Hindlimb muscle (tissue), 1 donor: Measurements from ENCODE around the gene TAOK2. TPM values are rescaled to one million over a fixed set of nuclear protein-coding genes. Genes with fewer than 3 reads are reported as not detected.
"Not testable (repeated sequence)": the region's sequence is repeated elsewhere in the genome, so short reads cannot be mapped to it uniquely, and the experiment has no call there.

Experiments
- DNase-seq: peaks from one replicate; pipeline ENCODE4 v3.0.0-alpha.2; 2013
- polyA plus RNA-seq: library from polyadenylated mRNA; unstranded; fragments of 120-200 nt; gene quantifications from one replicate; pipeline ENCODE4 v1.2.1, GENCODE V29; 2013; ENCODE audit not compliant: insufficient read length

TAOK2 gene
- polyA plus RNA-seq, 1 donor = 36.0 TPM

DNA sequence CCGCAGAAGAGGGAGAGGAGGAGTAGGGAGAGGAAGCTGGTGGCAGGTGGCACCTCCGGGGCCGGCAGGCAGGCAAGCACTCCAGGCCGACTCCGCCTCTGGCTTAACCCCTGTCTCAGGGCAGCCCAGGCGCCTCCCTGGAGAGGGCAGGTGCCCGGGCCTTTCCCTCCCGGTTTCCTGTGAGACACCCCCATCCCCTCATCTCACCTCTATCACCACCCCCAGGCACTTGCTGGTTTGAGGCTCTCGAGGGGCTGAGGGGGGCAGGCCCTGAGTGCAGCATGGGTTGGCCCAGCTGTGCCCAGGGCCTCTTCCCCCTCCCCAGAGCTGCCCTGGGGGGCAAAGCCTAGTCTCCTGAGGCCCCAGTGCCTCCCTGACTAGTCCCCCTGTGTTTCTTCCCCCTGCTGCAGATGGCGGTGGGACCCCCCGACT lies 31.2 kb downstream of the TAOK2 start:
- DNase-seq = no peak

GRCh38 chr16:30005341-30006094 lies 31.9 kb downstream of the TAOK2 start:
- DNase-seq = no peak

- no peak for DNase-seq
Measured at GRCh38 chr16:30006095-30006473, 32.4 kb downstream of the TAOK2 start.

DNA sequence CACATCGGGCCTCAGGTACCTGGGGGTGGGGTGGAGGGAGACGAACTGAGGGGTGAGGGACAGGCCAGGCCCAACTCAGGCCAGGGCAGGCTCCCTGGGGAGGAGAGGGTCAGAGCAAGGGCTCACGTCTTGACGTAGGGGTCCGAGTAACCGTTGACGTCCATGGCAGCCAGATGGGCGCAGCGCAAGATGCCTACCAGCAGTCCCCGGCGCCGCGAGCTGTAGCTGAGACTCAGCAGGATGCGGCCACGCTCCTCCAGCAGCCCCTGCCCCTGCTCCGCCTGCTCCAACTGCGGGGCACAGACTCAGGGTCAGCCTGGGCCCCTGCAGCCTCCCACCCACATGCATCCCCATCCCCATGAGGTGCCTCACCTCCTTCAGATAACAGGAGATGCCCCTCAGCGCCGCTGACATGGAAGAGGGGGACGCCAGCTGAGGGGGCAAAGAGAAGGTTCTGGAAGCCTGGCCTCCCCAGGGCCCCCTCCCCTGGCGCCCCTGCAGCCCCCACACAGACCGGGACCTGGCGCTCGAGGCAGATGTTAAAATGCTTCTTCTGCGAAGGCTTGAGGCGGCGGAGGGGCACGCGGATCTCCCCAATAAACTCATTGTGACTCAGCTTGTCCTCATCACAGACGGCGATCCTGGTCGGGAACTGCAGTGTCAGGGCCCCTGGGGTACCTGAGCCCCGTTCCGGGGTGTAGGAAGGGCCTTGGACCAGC lies 33.1 kb downstream of the TAOK2 start:
- DNase-seq = no peak

DNA sequence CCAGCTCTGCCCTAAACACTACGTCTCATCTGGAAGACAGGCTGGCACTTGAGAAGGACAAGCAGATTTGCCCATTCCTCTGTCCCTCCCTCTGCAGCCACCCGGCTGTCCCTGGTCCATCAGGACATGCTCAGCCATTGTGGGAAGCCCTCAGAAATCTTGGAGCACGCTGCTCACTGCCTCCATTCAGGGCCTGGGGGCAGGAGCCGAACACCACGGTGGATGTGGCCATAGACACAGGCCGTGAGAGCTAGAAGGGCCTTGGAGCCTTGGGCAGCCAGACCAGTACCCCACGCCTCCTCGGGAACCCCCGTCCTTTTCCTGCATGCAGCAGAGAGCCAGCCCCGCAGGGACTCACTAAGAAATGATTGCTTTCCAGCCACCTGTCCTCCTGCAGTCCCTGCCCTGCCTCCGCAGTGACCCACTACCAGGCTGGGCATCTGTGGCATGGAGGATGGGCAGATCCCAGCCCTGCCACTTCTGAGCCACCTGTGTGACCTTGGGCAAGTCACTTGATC lies 33.8 kb downstream of the TAOK2 start:
- DNase-seq = no peak

DNA sequence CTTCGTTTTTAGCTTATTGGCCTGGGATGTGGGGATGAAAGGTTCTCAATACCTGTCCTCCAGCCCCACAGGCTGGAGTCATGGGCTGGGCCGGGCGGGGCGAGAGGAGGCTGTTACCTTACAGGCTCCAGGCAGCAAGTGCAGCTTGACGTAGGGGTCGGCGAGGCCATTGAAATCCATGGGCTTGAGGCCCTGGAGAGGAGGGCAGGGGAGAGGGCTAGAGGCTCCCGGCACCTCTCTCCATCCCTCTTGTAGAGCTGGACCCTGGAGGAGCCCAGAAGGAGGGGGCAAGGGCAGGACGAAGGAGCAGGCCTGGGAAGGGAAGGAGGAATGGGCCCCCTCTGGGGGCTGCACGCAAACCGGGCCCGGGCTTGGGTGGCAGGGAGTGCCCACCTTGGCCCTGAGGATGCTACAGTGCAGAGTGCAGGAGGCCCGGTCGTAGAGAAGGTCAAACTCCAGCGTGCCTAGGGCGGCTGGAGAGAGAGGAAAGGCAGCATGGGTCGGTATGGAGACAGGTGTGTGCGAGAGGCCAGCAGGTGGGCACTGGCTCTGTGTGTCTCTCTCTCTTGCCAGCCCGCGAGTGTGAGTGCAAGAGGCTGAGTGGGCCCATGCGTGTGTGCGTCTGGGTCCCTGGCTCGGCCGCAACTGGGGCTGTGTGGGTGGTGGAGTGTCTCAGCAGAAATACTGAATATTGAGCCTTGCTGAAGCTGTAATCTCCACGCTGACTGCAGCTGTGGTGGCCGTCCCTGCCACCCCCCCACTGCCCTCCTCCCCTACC lies 35.6 kb downstream of the TAOK2 start:
- no peak for DNase-seq

DNA sequence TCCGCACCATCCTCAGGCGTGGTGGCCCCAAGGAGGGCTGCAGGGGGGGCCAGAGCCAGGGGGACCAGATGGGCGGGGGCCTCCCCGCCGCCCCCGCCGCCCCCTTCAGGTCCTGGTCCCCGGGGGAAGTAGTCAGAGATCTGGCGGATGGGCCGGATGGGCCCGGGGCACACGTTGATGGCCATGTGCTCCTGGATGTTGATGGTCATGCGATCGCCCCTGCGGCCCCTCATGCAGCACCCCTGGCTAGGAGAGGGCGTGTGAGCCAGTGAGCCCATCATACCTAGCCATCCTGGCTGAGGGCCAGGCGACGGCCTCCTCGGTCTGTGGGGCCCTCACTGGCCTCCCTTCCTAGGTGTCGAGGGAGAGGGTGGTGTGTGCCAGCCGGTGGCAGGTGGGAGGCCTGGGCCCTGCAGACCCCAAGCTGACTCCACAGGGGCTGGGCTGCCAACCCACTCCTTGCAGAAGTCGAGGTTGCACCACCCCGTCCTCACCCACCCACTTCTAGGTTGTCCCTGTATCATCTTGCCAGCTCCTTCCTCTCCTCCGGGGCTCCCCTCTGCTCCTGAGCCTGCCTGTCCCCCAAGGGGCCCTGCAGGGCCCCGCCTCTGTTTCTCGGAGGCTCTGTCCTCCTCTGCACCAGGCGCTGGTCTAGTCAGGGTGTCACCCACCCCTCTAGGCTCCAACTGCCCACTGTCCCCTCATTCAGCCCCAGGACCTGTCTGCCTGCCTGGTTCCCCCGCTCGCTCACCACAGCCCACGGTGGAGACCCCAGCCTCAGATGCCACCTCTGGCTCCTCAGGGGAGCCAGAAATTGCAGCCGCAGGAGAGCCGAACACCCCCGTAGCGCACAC lies 36.5 kb downstream of the TAOK2 start:
- DNase-seq = no peak

GRCh38 chr16:30010844-30011713 lies 37.4 kb downstream of the TAOK2 start, which contains the start of gene DOC2A:
DOC2A (minus strand) TSS chr16:30011027; CDS start chr16:30010222, 805 bp downstream.
- no peak for DNase-seq

DNA sequence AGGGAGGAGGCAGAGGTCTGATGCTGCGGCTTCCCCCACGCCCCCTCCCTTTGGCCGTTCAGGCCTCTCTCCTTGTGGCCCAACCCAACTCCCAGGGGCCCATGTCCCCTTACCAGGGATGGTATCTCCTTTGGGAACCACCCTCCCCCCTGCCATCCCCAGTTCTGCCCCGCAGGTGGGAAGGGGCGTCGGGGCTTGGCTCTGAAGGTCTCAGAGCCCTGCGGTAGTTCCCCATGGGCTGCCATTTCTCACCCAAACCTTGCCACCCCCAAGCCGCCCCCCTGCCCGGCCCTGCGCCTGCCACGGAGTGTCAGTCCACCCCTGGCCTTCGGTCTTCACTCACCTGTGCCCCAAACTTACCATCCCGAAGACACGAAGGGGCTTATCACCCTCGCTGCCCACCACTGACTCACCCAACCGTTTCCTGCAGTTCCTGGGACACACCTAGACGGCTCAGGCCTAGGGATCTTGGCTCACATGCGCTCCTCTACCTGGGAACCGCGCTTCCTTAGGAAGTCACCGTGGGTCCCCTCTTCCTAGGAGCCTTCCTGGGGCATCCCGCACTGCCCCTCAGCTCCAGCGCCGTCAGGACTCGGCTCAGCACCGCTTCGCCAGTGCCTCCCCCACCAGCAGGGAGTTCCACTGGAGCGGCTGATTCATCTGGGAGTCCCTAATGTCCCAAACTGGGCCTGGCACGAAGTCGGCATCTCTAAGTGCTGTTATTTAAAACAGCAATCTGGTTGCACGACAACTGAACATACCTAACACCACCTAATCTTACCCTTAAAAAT lies 38.2 kb downstream of the TAOK2 start:
- DNase-seq = no peak

DNA sequence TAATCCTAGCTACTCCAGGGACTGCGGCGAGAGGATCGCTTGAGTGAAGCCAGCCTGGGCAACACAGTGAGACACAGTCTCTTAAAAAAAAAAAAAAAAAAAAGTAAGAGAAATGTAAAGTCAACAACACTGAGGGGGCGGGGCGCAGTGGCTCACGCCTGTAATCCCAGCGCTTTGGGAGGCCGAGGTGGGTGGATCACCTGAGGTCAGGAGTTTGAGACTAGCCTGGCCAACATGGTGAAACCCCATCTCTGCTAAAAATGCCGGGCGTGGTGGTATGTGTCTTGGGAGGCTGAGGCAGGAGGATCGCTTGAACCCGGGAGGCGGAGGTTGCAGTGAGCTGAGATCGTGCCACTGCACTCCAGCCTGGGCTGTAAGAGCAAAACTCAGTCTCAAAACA lies 38.9 kb downstream of the TAOK2 start:
- not testable (repeated sequence) for DNase-seq

DNA sequence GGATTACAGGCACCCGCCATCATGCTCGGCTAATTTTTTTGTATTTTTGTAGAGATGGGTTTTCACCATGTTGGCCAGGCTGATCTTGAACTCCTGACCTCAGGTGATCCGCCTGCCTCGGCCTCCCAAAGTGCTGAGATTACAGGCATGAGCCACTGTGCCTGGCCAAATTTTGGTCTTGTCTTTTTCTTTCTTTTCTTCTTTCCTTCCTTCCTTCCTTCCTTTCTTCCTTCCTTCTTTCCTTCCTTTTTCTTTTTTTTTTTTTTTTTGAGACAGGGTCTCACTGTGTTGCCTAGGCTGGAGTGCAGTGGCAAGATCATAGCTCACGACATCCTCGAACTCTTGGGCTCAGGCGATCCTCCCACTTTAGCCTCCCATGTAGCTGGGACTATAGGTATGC lies 41.8 kb downstream of the TAOK2 start:
- DNase-seq = not testable (repeated sequence)

DNA sequence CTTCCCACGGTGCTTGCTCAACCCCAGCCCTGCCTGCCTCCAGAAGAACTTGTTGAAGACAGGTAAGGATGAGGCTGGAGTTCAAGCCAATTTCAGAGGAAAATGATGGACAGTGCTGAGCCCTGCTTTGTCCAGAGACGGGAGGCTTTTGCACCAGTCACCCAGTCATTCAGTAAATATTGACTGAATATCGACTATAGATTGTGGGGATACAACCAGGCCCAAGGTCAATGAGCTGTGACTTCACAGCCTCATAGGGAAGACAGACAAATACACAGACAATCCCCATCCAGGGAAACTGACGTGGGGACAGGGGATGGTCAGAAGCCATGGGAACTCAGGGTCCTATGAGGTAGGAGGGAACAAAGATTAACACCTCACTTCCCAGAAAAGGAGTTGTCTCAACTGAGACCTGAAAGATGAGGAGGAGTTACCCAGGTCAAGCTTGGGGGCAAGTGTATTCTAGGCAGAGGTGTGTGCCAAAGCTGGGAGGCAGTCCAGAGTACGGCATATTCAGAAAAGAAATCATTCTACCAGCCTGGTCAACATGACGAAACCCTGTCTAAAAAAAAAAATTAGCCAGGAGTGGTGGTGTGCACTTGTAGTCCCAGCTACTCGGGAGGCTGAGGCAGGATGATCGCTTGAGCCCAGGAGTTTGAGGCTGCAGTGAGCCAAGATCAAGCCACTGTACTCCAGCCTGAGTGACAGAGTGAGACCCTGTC lies 43.0 kb downstream of the TAOK2 start:
- DNase-seq = no peak

- DNase-seq = no peak
Measured at GRCh38 chr16:30017277-30017656, 43.6 kb downstream of the TAOK2 start.

- not testable (repeated sequence) for DNase-seq
Measured at GRCh38 chr16:30017937-30018336, 44.3 kb downstream of the TAOK2 start.

GRCh38 chr16:30018731-30019158 lies 45.1 kb downstream of the TAOK2 start:
- no peak for DNase-seq

DNA sequence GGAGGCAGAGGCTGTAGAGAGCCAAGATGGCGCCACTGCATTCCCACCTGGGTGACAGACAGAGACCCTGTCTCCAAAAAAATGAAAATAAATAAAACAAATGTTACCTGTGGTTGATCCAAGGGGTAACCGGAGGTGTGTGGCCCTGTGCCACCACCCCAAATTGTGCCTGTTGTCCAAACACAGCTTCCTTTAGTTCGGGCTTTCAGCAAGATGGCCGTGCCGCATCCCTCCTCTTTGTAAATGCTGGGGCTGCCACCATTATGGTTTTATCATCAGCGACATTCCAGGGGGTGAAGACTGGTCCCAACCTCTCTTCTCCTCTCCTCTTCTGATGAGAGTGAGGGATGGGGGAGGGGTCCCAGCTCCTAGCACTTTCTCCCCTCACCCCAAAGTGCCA lies 49.2 kb downstream of the TAOK2 start, which contains the start of gene C16orf92:
Gene C16orf92 (plus strand): TSS at position 312 of the 400 bp plus-strand sequence. CDS start 143 bp downstream, outside the sequence.
- DNase-seq = no peak

DNA sequence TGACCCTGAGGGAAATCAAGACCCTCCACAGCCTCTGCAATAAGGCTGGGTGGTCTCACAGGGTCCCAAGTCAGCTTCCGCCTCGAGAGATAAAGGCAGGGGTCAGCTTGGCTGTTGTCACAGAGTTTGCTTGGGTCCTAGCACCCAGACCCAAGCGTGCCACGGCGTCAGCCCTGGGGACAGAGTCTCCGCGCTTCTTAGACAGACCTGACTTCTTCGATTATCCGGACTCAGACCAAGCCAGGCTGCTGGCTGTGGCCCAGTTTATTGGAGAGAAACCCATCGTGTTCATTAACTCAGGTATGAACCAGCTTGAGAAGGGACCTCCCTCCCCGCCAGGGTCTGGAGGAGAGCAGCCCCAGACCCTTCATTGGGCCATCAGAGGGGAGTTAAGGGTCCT lies 49.9 kb downstream of the TAOK2 start:
- no peak for DNase-seq

DNA sequence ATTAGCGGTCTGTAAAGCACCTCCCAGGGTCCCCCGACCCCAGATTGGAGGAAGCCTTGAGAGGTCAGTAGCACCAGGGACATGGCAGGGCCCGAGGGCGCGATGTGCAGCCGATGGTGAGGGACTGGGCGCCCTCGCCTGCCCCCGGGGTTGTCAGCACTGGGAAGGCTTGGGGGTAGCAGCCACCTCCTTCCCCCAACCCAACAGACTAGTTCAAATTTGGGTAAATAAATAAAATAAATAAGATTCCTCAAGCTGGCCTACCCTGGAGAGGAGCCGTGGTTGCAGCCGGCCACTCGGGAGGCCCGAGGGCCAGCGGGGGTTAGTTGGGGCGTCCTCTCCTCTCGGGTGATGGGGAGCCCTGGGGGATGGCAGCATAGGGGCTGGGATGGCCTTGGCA lies 50.8 kb downstream of the TAOK2 start:
- no peak for DNase-seq

- no peak for DNase-seq
Measured at GRCh38 chr16:30025156-30025555, 51.5 kb downstream of the TAOK2 start.
